ENCODE results near the gene BRIX1. TPM values are rescaled to one million over a fixed set of nuclear protein-coding genes. Genes with fewer than 3 reads are reported as not detected.

BRIX1 gene
- total RNA-seq, 1 experiment from 2014 or later: 63.2 TPM

GRCh38 chr5:34892414-34892813 lies 23.1 kb upstream of the BRIX1 start:
- Histone ChIP-seq H3F3A (ENCODE audit: low read length, unreplicated experiment) (no peaks in the 10 kb centered on the region), H3K27me3 (ENCODE audit: low read length) (no peaks in the 10 kb centered on the region), H3K79me2 (ENCODE audit: low read length) (no peaks in the 10 kb centered on the region), H4K20me1 (ENCODE audit: low read length) (no peaks in the 10 kb centered on the region), H3K9me3 (ENCODE audit: low read length) (no peaks in the 10 kb centered on the region), H3K4me1 (ENCODE audit: insufficient read depth, low read length) (0 out of 2 replicates have a peak, but pooled peaks cover under 1% of the 10 kb centered on the region), H3K9me2 (replicated peaks; ENCODE audit: low read length) (no peaks in the 10 kb centered on the region), H2AFZ (ENCODE audit: low read length) (no peak overlapping the region), H3K27ac (ENCODE audit: low read length) (no peak overlapping the region), H3K36me3 (ENCODE audit: low read depth, low read length) (no peaks in the 10 kb centered on the region), H3K4me2 (ENCODE audit: low read length) (no peak overlapping the region), H3K9ac (ENCODE audit: low read length) (no peak overlapping the region), H3K4me3 (ENCODE audit: low read length) (no peak overlapping the region)
- CTCF ChIA-PET: interaction anchor here (0.5 kb wide), 1 partner anchor 1242 kb away, joined by 3 read pairs; no protein-coding TSS in a partner anchor
- ATAC-seq (no peak), DNase-seq (no peak)
- TF ChIP-seq CTCF (conservative IDR thresholded peaks at IDR 0.05; ENCODE audit: low read depth, low read length) (no peak), EZH2 (IDR thresholded peaks at IDR 0.05; ENCODE audit: low read length, unreplicated experiment) (no peak), EZH2phosphoT487 (IDR thresholded peaks at IDR 0.05; ENCODE audit: borderline replicate concordance, low read length) (no peak)
- POLR2A ChIA-PET (ENCODE audit: unreplicated experiment): no interaction called here
- intact Hi-C loops (cut with micrococcal nuclease): no loop called here
- no TSS peak for BruUV-seq (replicated peaks)

GRCh38 chr5:34894716-34895115 lies 20.8 kb upstream of the BRIX1 start:
- no peaks in the 10 kb centered on the region for H3K27me3 ChIP-seq (ENCODE audit: low read length)
- ChIA-PET CTCF (no interaction called here), POLR2A (ENCODE audit: unreplicated experiment) (no interaction called here)
- H3K4me2 ChIP-seq (ENCODE audit: low read length): no peak overlapping the region
- H3K36me3 ChIP-seq (ENCODE audit: low read depth, low read length): no peaks in the 10 kb centered on the region
- no peaks in the 10 kb centered on the region for H3K9me3 ChIP-seq (ENCODE audit: low read length)
- H4K20me1 ChIP-seq (ENCODE audit: low read length): no peaks in the 10 kb centered on the region
- no peak overlapping the region for H3K27ac ChIP-seq (ENCODE audit: low read length)
- H3K9me2 ChIP-seq (replicated peaks; ENCODE audit: low read length): no peaks in the 10 kb centered on the region
- no peak overlapping the region for H3K4me3 ChIP-seq (ENCODE audit: low read length)
- no peak for ATAC-seq
- no peak for TF ChIP-seq CTCF (conservative IDR thresholded peaks at IDR 0.05; ENCODE audit: low read depth, low read length)
- TF ChIP-seq EZH2 (IDR thresholded peaks at IDR 0.05; ENCODE audit: low read length, unreplicated experiment): no peak
- TF ChIP-seq EZH2phosphoT487 (IDR thresholded peaks at IDR 0.05; ENCODE audit: borderline replicate concordance, low read length): no peak
- DNase-seq: no peak
- no peak overlapping the region for H3K9ac ChIP-seq (ENCODE audit: low read length)
- intact Hi-C loops (cut with micrococcal nuclease): loop anchor here (5.0 kb wide), 1 partner anchor 237 kb away; the partner anchor contains the start of gene RAI14
- H3K4me1 ChIP-seq (ENCODE audit: insufficient read depth, low read length): peaks cover 14% of the 10 kb centered on the region
- no peaks in the 10 kb centered on the region for H3F3A ChIP-seq (ENCODE audit: low read length, unreplicated experiment)
- no peak overlapping the region for H2AFZ ChIP-seq (ENCODE audit: low read length)
- H3K79me2 ChIP-seq (ENCODE audit: low read length): no peaks in the 10 kb centered on the region
- BruUV-seq (replicated peaks): no TSS peak

DNA sequence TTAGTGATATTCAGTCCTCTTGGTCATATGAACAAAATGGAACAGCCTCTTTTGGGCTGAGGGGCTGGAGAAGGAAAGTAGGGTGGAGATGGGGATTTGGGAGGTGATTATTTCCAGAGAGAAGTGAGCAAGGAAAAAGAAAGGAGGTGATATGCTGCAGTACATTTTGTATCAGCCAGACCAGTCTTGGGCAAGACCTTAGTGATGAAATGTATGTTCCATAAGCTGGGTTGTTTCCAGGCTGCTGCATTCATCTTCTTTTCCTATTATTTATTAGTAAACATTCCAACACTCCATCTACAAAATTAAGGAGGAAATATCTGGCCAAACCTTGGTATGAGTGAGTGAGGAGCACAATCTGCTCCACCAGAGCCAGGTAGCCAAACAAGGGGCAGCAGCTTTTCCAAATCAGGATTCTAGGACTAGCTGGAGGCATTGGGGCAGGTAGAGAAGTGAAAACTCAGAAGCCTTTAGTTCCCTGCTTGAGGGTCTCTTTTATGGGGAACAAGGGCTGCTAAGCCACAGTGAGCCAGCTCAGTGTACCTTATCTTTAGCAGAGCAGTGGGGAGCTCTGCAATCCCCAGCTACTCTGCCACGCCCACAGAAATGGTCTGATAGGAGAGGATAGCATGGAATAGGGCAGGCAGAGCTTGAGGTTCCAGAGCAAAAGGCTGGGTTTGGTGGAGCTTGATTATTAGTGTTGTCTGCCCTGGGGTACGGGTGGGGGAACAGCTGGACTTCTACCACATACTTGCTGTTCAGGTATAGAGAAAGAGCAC lies 19.7 kb upstream of the BRIX1 start:
- Histone ChIP-seq H3K36me3 (ENCODE audit: low read depth, low read length) (no peaks in the 10 kb centered on the region), H3F3A (ENCODE audit: low read length, unreplicated experiment) (no peaks in the 10 kb centered on the region), H4K20me1 (ENCODE audit: low read length) (no peaks in the 10 kb centered on the region), H3K9me2 (replicated peaks; ENCODE audit: low read length) (no peaks in the 10 kb centered on the region), H3K27me3 (ENCODE audit: low read length) (no peaks in the 10 kb centered on the region), H3K27ac (ENCODE audit: low read length) (no peak overlapping the region), H3K4me2 (ENCODE audit: low read length) (no peak overlapping the region), H3K79me2 (ENCODE audit: low read length) (no peaks in the 10 kb centered on the region), H3K4me1 (ENCODE audit: insufficient read depth, low read length) (peaks cover 14% of the 10 kb centered on the region), H3K9ac (ENCODE audit: low read length) (no peak overlapping the region), H2AFZ (ENCODE audit: low read length) (no peak overlapping the region), H3K9me3 (ENCODE audit: low read length) (no peaks in the 10 kb centered on the region), H3K4me3 (ENCODE audit: low read length) (no peak overlapping the region)
- TF ChIP-seq EZH2phosphoT487 (IDR thresholded peaks at IDR 0.05; ENCODE audit: borderline replicate concordance, low read length) (no peak), EZH2 (IDR thresholded peaks at IDR 0.05; ENCODE audit: low read length, unreplicated experiment) (no peak), CTCF (conservative IDR thresholded peaks at IDR 0.05; ENCODE audit: low read depth, low read length) (no peak)
- intact Hi-C loops (cut with micrococcal nuclease): loop anchor here (5.0 kb wide), 1 partner anchor 239 kb away; the partner anchor contains the start of gene RAI14
- ChIA-PET CTCF (interaction anchor here (0.6 kb wide), 1 partner anchor 8 kb away, joined by 6 read pairs; no protein-coding TSS in a partner anchor), POLR2A (ENCODE audit: unreplicated experiment) (interaction anchor here (0.6 kb wide), 1 partner anchor 57 kb away, joined by 3 read pairs; no protein-coding TSS in a partner anchor)
- no TSS peak for BruUV-seq (replicated peaks)
- ATAC-seq: no peak
- DNase-seq: no peak
